ENCODE measurements around the gene SNX6.

DNA sequence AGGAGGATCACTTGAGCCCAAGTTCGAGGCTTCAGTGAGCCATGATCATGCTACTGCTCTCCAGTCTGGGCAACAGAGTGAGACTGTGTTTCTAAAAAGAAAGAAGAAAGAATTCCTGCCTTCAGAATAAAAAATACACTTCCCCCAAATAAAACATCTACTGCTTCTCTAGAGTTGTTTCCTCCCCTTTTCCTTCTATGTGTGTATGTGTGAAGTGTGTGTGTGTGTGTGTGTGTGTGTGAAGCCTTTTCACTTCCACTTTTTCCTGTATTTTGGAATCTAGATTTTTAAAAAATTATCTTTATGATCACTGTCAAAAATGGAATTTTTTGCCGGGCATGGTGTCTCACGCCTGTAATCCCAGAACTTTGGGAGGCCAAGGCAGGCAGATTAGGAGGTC, 12.6 kb upstream of the SNX6 start:
- TF ChIP-seq POLR2A (IDR thresholded peaks at IDR 0.05; ENCODE audit: low read length) (no peak), GATA1 (IDR thresholded peaks at IDR 0.05; ENCODE audit: low read depth, low read length) (no peak)
